PC-3 (cell line): ENCODE data around the gene PRF1.

Experiments used
- EZH2 ChIP-seq: fragments of 300-600 bp; sonication (generic); IDR thresholded peaks from one replicate; pipeline ENCODE4 v1.6.1; 2017; ENCODE audit warnings: antibody characterized with exemption, mild to moderate bottlenecking, low read length; ENCODE audit not compliant: unreplicated experiment
- TF ChIP-seq, protein P1 (sequence below): fragments of 300-600 bp; sonication (generic); conservative IDR thresholded peaks from 2 replicates; pipeline ENCODE4 v1.5.1; 2017; ENCODE audit warnings: antibody characterized with exemption, low read depth, mild to moderate bottlenecking, low read length

DNA sequence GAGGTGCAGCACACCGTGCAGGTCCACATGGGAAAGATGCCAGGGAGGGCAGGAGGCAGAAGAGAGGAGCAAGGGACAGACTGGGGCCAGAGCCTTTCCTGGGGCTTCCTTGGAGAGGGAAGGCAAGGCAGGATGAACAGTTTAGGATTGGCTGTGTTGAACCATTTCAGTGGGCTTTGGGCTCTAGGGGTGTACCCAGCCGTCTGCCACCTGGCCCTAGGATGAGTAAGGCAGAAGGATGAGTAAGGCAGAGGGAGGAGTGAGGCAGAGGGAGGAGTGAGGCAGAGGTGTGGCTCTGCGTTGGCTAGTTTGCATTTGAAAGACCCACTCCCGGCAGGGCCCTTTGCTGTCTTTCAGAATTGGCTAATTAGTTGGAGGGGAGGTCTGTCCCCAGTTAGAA, 31.5 kb upstream of the PRF1 start:
- TF ChIP-seq EZH2, result no peak
- TF ChIP-seq, protein P1, sequence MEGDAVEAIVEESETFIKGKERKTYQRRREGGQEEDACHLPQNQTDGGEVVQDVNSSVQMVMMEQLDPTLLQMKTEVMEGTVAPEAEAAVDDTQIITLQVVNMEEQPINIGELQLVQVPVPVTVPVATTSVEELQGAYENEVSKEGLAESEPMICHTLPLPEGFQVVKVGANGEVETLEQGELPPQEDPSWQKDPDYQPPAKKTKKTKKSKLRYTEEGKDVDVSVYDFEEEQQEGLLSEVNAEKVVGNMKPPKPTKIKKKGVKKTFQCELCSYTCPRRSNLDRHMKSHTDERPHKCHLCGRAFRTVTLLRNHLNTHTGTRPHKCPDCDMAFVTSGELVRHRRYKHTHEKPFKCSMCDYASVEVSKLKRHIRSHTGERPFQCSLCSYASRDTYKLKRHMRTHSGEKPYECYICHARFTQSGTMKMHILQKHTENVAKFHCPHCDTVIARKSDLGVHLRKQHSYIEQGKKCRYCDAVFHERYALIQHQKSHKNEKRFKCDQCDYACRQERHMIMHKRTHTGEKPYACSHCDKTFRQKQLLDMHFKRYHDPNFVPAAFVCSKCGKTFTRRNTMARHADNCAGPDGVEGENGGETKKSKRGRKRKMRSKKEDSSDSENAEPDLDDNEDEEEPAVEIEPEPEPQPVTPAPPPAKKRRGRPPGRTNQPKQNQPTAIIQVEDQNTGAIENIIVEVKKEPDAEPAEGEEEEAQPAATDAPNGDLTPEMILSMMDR, result no peak
